Panc1 (cell line): ENCODE measurements around the gene PYM1. TPM values are rescaled to one million over a fixed set of nuclear protein-coding genes. Genes with fewer than 3 reads are reported as not detected.

Experiments used
- ATAC-seq: fragments of 200-7000 bp; cut with Tn5 transposase; 2 replicates; pipeline ENCODE4 v1.9.1; 2020; ENCODE audit warnings: mild to moderate bottlenecking, moderate library complexity
- BruUV-seq: library from RNA; stranded (reverse); fragments of 400-500 nt; replicated peaks from 2 replicates; lab custom pipeline; 2021; lab: Mats Ljungman, UMichigan
- CTCF ChIA-PET: fragments of 300-600 bp; sonication (Branson Sonifier 250); formaldehyde crosslinking; loops from one replicate; lab custom pipeline; 2022; ENCODE audit warnings: antibody characterized with exemption; lab: Charles Lee
- POLR2A ChIA-PET: fragments of 300-600 bp; sonication (Branson Sonifier 250); formaldehyde crosslinking; loops from one replicate; lab custom pipeline; 2022; ENCODE audit warnings: antibody characterized with exemption; lab: Charles Lee
- DNase-seq: peaks from one replicate; pipeline ENCODE4 v3.0.0-alpha.2; 2010; ENCODE audit warnings: low read depth, low spot score
- H3K27ac ChIP-seq: 2 replicates; pipeline ENCODE4 v1.5.1; 2011; ENCODE audit warnings: mild to moderate bottlenecking, low read length, inconsistent platforms
- H3K27me3 ChIP-seq: fragments of 200-500 bp; sonication (Bioruptor generic); 2 replicates; pipeline ENCODE4 v1.6.0; 2014; ENCODE audit warnings: low read length, inconsistent platforms; ENCODE audit not compliant: control insufficient read depth, insufficient read depth
- H3K36me3 ChIP-seq: fragments of 200-500 bp; sonication (Bioruptor generic); 2 replicates; pipeline ENCODE4 v1.5.1; 2014; ENCODE audit warnings: inconsistent platforms, mild to moderate bottlenecking, low read length, moderate library complexity; ENCODE audit not compliant: control insufficient read depth, insufficient read depth
- H3K4me1 ChIP-seq: 2 replicates; pipeline ENCODE4 v1.5.1; 2011; ENCODE audit warnings: inconsistent platforms, mild to moderate bottlenecking, low read length, moderate library complexity; ENCODE audit not compliant: control insufficient read depth, insufficient read depth
- H3K4me3 ChIP-seq, 2 experiments: 2 replicates each; pipeline ENCODE4 v1.5.1; 2011 to 2012; ENCODE audit warnings: low read depth in 2 of 2, low read length in 2 of 2, mild to moderate bottlenecking in 2 of 2, inconsistent platforms in 1 of 2, moderate library complexity in 1 of 2
- H3K9me3 ChIP-seq: fragments of 200-500 bp; sonication (Bioruptor generic); 2 replicates; pipeline ENCODE4 v1.5.1; 2014; ENCODE audit warnings: low read depth, mild to moderate bottlenecking, inconsistent platforms, low read length, moderate library complexity; ENCODE audit not compliant: control insufficient read depth, insufficient read depth
- CTCF ChIP-seq: fragments of 450-650 bp; IDR thresholded peaks from 2 replicates; pipeline ENCODE4 v1.5.1; 2017; ENCODE audit warnings: mild to moderate bottlenecking
- POLR2AphosphoS5 ChIP-seq: IDR thresholded peaks from 2 replicates; pipeline ENCODE4 v1.6.1; 2012; ENCODE audit warnings: mild to moderate bottlenecking, low read depth, low read length, moderate library complexity
- REST ChIP-seq, 2 experiments: IDR thresholded peaks; 2 replicates each; pipeline ENCODE4 v1.6.1; 2011 to 2012; ENCODE audit warnings: low read depth in 2 of 2, control low read depth in 1 of 2, low read length in 1 of 2, mild to moderate bottlenecking in 1 of 2, moderate library complexity in 1 of 2; ENCODE audit not compliant: insufficient read depth in 1 of 2
- SIN3A ChIP-seq: IDR thresholded peaks from 2 replicates; pipeline ENCODE4 v1.6.1; 2012; ENCODE audit warnings: low read depth, mild to moderate bottlenecking, low read length, moderate library complexity, borderline replicate concordance; ENCODE audit not compliant: insufficient read depth
- TCF7L2 ChIP-seq: IDR thresholded peaks from 2 replicates; pipeline ENCODE4 v1.6.1; 2011; ENCODE audit warnings: mild to moderate bottlenecking, low read depth, low read length, inconsistent platforms
- in situ Hi-C: cut with HindIII; loops from 2 replicates; pipeline ENCODE4 v1.10.0; 2016; ENCODE audit warnings: low sequenced_read_pairs, low pct_unique_long_range_greater_than_20kb
- intact Hi-C: fragments of 100-400 bp; cut with micrococcal nuclease; formaldehyde crosslinking; loops from one replicate; pipeline ENCODE4 v1.10.0; 2022; ENCODE audit not compliant: unreplicated experiment
- total RNA-seq: library from RNA; stranded (reverse); gene quantifications from one replicate; pipeline ENCODE4 v1.2.1, GENCODE V29; 2021; ENCODE audit not compliant: unreplicated experiment

The PYM1 gene
- total RNA-seq, 1 experiment from 2014 or later, result 32.2 TPM

- intact Hi-C loops, result no loop called here
- Histone ChIP-seq H3K36me3 (no peaks in the 10 kb centered on the region; the same call in 1 of the 2 replicates), H3K4me3 (peak overlapping the region; percentile 46 to 69), H3K9me3 (no peaks in the 10 kb centered on the region), H3K4me1 (peaks cover 33% of the 10 kb centered on the region), H3K27me3 (peaks cover 14% of the 10 kb centered on the region; the same call in 1 of the 2 replicates), H3K27ac (peak overlapping the region; percentile 69)
- ChIA-PET CTCF (interaction anchor here (0.6 to 2.1 kb wide), 3 partner anchors 8 to 36 kb away, joined by 3 to 11 read pairs (median 4); no protein-coding TSS in a partner anchor), POLR2A (no interaction called here)
- no peak for DNase-seq
- ATAC-seq, result peak; percentile 50
- BruUV-seq, result no TSS peak
- in situ Hi-C loops, result no loop called here
- TF ChIP-seq POLR2AphosphoS5 (no peak), CTCF (no peak), REST (IDR thresholded peaks at IDR 0.05; ENCODE audit: insufficient read depth in 1 of 2, low read depth in 2 of 2, low read length in 1 of 2) (no peak), TCF7L2 (no peak), SIN3A (no peak)
These were observed 4.3 kb upstream of the PYM1 start for GRCh38 chr12:55931780-55932550.

- no peak for TF ChIP-seq TCF7L2
- no peak for TF ChIP-seq CTCF
- TF ChIP-seq REST (IDR thresholded peaks at IDR 0.05; ENCODE audit: insufficient read depth in 1 of 2, low read depth in 2 of 2, low read length in 1 of 2), result no peak
- TF ChIP-seq POLR2AphosphoS5, result no peak
- no peak for TF ChIP-seq SIN3A
These were observed 3.7 kb upstream of the PYM1 start for GRCh38 chr12:55931317-55931779.

More at GRCh38 chr12:55931317-55931779, 3.7 kb upstream of the PYM1 start:
- intact Hi-C loops, result no loop called here
- Histone ChIP-seq H3K36me3 (no peaks in the 10 kb centered on the region; the same call in 1 of the 2 replicates), H3K9me3 (no peaks in the 10 kb centered on the region), H3K4me3 (peak overlapping the region; percentile 46 to 69), H3K4me1 (peaks cover 33% of the 10 kb centered on the region), H3K27ac (peak overlapping the region; percentile 69), H3K27me3 (peaks cover 14% of the 10 kb centered on the region; the same call in 1 of the 2 replicates)
- POLR2A ChIA-PET, result no interaction called here
- DNase-seq (no peak), ATAC-seq (no peak)
- CTCF ChIA-PET, result interaction anchor here (0.6 to 2.1 kb wide), 4 partner anchors 9 to 37 kb away, joined by 3 to 11 read pairs (median 6); no protein-coding TSS in a partner anchor
- no TSS peak for BruUV-seq
- in situ Hi-C loops, result no loop called here
